Ecto neural progenitor cell (in vitro differentiated cells): ENCODE measurements around the gene IMPA2.

Experiments used
- DNase-seq: peaks from one replicate; pipeline ENCODE4 v3.0.0-alpha.2; 2018; ENCODE audit warnings: low spot score

The IMPA2 gene

DNA sequence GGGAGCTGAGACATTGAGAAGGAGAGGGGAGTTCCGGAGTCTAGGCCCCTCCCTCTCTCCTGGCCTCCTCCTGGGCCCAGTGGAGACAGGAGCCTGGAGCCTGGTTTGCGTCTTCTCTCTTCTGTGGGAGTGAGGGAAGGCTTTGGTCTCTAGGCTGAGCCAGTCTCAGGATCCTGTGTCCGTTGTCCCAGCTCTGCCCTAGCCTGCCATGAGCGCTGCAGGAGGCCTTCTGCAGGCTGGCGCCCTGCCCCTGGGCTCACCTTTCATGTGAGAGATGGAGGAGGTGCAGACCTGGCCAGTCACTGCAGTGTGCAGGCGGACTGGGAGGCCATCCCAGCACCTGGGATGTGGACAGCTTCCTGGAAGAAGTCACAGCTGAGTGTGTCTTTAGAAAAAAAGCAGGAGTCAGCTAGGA is 8.7 kb downstream of the IMPA2 start:
- DNase-seq, result no peak

DNA sequence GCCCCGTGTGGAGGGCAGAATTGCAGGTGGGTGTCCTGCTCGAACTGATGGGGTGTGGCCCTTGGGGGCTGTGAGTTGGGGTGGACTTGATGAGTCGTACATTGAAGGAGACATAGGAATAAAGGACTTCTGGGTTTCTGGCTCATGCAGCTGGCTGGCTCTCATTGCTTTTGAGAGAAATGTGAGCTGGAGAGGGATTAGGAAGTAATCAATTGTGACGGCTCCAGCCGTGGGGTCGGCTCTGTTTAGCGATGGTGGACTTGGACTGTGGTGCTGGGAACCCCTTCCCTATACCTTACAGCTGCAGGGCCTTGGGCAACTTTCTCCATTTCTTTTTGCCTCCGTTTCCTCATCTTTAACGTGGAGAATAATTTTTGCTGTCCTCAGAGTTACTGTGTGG is 9.2 kb downstream of the IMPA2 start:
- no peak for DNase-seq

DNA sequence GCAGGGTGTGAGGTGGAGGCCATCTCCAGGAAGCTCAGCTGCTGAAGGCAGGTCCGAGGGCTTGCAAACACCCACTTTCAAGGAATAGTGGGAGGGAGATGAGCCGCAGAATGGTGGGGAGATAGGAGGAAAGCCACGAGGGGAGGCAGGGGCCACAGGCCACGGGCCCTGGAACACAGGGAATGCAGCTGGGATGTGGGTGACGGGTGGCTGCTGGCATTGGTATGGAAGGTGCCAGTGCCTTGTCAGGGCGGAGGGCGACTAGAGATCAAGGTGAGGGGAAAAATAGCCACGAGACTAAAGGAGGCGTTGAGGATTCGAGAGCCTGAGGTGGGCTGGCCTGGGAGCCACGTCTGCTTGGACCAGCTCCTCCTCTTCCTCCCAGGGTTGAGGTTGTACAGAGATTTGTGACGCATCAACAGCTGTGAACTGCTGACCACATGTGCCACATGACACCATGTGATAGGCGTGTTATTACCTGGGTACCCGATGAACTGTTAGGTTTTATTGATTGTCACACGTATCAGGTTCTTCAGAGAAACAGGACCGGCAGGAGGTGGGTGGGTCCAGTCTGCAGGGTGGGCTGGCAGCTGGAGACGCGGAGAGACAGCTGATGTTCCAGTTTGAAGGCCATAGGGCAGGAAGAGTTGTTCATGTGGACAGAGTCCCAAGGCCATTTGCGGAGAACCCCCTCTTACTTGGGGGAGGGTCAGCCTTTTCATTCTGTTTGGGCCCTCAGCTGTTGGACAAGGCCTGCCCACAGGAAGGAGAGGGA is 9.9 kb downstream of the IMPA2 start:
- no peak for DNase-seq

DNA sequence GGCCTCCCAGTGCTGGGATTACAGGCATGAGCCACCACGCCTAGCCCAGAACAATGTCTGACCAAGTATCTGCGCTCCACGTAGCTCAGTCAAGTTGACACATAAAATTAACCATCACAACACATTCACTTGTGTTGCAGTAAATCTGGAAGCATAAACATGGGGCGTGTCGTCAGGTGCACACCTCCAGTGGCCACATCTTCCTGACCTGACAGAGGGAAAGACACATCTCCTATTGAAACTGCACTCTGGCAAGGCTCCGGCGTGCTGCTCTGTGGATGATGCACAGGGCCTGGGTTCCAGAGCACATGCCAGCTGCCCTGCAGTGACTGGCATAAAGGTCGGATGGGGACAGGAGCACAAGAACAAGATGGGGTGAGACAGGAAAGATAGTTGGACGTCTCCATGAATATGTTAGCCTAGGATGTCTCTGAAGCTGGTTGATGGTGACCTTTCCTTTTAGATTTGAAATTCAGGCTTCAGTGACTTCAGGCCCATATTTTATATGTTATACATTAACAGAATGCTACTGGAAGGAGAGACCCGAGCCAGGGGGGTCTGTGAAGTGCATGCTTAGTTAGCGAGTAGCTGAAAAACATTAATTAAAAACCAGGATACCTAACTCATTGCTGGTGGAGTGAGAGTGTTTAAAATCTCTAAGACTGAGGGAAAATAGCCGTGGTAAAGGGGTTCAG is 10.9 kb downstream of the IMPA2 start:
- DNase-seq, result no peak

DNA sequence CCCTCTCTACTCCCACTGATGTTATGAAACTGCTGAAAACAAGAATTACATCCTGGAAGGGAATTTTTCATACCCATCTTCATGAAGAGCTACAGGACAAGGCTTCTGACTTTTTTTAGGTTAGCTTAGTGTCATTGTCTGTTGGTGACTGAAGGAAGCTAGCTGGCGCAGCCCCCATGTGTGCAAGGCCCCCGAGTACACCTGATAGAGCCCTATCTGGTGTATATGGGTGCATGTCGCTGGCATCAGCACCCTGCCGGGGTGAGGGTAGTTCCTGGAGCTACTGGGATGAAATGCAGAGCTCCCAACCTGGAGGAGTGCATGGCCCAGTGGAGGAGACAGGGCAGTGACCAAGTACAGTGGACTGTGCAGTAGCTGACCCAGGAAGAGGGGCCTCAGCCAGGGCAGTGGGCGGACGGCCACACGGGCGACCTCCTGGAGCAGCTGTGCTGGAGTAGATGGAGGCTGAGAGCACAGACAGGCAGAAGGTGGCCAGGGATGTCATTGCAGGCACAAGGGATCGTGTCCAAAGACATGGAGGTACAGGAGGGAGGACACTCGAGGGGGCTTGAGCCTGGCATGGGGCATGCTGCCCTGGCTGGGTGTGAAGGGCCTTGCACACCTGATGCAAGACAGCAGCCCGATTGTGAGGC is 12.1 kb downstream of the IMPA2 start:
- DNase-seq, result no peak

DNA sequence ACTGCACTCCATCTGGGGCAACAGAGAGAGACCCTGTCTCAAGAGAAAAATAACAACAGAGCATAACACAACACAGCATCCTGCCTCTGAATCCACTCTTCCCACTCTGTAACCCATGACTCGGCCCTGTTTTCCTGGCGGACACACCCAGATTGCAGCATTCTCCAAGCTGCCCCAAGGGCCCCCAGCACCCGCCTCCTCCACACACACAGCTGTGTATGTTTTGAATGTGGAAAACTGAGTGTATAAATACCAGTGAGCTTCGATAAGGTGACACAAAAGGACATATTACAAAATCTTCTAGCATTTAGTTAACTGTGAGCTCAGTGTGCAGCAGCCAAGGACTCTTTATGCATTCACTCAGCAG is 13.0 kb downstream of the IMPA2 start:
- no peak for DNase-seq

DNA sequence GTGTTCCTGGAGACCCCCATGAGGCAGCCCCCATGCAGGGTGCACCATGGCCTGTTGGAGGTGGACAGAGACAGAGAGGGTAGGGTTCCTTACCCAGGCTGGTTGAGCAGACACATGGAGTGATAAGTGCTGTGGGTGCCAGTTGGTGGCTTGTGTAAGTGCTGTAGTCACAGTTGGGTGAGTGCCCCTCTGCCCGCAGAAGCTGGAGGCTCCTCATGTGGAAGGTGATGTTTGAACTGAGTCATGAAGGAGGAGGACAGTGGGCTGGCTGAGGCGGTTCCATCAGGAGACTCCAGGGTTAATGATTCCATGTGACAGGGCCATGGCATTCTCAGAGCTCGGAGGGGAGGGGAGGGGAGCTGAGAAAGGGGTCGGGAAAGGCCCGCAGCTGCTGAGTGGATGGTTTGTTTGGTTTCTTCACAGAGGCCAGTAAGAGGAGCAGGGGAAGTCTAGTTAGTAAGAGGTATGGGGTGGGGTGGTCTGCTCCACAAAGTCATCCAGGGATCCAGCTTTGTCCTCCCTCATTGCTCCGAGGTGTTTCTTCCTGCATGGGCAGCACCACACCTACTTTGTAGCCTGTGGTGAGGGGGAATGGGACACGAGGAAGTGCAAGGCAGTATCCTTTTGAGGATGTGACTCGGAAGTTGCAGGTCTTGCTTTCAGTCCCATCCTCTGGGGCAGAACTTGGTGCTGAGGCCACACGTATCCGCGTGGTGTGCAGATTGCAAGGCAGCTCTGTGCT is 13.6 kb downstream of the IMPA2 start:
- DNase-seq, result no peak

DNA sequence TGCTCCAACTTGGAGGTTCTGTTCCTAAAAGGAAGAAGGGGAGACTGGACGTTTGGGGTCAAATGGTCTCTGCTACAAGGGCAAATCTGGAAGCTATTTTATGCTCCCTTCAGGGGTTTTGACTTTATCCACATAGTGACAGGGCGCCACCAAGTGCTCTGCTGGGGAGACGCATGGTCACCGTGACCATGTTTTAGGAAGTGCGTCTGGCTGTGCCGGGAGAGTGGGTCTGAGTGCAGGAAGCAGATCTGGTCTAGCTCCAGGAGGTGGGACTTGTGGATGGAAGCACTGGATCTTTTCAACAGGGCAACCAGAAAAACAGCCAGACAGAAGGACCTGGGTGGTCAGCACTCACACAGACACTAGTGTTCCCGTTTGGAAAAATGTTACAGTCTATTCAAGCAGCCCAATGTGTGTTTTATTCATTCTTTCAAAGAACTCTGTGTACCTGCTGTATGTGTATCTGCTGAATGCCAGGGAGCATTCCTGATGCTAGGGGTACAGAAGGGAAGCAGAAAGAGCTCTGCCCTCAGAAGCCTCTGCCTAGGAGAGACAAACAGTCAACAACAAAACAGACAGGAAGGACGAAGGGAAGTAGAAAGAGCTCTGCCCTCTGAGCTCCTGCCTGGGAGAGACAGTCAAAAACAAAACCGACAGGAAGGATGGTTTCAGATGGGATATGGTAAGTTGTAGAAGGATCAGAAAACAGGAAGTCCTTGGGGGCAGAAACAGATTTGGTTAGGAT is 14.3 kb downstream of the IMPA2 start:
- peak; percentile 74 for DNase-seq

DNA sequence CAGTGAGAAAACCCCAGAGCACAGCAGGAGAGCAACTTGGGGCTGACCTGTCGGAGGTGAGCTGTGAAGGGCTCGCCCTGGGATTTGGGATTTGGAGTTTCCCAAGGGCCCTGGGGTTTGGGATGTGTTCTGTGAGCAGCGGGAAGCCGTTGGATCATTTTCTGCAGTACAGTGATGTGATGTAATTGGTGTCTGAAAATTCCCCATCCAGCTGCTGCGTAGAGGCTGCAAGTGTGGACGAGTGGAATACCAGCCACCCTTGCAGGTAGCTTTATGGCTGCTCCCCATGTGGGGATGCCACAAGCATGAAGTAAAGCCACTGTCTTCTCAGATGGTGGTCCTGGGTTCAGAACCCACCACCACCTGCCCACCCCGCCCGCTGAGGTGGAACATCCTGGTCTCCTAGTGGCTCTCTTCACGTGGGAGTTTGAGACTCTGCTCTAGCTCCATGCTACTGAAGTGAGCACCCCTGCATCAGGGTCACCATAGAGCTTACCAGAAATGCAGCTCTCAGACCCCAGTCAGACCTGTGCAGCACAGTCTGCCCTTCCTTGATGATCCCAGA is 15.0 kb downstream of the IMPA2 start:
- DNase-seq, result no peak

DNA sequence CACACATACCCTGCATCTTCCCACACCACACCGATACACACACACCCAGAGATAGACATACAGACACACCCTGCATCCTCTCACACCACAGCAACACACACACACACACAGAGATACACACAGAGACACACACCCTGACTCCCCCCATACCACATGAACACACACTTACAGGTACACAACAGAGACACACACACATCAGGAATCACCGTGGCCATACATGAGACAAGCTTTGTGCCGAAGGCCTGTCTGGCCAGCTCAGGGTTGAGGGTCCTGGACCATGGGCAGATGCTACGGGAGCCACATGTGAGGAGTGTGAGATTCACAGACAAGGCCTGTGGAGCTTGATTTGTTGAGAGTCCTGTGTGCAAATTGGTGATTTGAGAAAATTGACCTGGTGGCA is 15.6 kb downstream of the IMPA2 start:
- no peak for DNase-seq

DNA sequence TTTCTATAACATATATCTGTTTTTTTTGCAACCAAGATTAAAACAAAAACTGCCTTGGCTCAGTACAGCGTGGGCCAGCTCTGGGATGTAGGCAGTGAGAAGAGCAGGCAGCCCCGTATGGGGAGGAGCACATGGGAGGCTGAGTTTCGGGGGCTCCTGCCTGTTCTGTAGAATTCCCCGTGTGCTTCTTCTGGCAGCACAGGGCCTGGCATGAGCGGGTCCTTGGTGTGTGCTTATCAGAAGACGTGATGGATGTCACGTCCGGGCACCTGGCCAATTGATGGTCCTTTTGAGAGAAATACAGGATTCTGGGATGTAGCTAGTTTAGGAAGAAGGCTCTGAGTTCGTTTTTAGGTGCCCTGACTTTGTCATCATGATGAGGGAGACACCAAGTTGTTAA is 16.2 kb downstream of the IMPA2 start:
- no peak for DNase-seq

DNA sequence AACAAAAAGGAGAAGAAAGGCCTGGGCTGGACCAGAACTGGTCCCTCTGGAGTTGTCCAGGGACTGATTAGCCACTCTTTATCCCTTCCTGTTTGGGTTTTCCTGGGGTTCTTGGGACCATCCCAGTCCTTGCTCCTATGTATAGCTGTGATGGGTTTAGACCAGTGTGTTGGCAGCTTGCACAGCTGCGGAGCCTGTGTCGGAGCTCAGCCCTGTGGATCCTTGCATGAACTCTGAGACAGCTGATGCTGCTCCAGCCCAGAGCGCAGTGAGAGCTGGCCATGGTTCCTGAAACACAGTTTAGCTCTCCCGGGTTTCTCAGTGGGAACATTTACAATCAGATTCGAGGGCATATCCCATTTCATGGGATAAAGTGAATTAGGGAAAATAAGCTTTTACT is 16.9 kb downstream of the IMPA2 start:
- no peak for DNase-seq

DNA sequence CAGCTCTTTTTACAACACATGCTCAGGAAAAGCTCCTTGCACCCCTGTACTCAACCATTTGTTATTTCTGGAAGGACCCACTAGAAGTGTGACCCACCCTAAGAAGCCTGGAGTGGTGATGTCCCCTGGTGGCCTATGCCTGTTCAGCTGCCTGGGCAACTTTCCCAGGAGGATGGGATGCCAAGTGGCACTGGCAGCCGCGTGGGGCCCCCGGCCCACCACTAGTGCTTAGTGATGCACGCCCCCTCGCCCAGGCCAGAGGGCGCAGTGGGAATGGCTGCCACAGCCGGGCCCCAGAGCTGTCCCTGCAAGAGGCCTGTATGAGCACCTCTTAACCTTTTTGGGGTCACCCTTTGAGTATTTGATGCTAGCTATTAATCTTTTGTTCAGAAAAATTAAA is 18.1 kb downstream of the IMPA2 start:
- no peak for DNase-seq

DNA sequence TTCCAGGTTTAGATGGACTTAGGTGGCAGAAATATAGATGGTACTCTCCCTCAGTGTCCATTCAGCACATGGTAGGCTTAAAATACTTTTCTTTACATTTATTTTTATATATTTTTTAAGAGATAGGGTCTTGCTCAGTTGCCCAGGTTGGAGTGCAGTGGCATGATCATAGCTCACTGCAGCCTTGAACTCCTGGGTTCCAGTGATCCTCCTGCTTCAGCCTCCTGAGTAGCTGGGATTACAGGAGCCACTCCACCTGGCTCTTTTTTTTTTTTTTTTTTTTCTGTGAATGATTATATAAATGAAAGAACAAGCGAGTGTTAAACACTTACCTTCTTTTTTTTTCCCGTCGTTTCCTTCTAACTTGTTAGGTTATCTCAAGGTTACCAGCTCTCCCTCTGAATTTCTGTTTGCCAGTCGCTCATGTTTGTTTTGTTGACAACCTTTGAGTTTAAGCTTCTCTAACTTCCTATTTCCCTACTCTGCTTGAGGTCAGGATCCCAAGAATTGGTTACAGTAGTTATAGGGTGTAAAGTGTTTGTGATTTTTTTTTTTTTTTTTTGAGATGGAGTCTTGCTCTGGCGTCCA is 18.9 kb downstream of the IMPA2 start:
- no peak for DNase-seq

DNA sequence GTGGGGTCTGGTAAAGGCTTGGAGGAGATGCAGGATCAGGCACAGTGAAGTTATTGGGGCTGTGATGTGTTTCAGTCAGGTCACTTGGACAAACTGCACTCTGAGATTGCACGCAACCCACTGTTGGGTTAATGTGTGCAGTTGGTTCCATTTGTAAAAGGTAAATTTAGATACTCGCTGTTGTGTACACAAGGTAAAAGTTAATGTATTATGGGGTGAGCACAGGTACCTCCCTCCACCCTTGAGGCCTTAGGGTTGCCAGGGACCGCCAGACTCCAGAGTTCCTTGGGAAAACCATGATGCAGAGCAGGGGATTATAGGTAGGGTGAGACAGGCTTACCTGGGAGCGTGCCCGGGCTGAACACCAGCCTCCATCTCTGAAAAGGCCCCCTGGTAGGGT is 20.1 kb downstream of the IMPA2 start:
- no peak for DNase-seq

DNA sequence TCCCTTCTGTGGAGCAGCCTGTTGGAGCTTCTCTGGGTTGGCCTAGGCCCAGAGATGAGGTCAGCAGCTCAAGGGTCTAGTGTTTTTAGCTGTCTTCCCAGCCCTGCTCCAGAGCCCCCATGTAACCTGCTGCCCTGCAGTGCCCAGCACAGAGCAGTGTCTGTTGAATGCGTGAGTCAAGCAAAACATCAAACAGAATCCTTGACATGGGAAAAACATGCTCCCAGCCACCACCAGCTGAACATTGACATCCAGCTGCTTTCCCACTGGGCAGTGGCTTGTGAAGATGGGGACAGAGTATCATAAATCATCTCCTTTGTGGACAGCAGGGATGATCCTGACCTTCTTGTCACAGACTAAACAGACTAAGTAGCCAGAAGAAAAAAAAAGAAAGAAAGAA is 22.6 kb downstream of the IMPA2 start:
- no peak for DNase-seq

DNA sequence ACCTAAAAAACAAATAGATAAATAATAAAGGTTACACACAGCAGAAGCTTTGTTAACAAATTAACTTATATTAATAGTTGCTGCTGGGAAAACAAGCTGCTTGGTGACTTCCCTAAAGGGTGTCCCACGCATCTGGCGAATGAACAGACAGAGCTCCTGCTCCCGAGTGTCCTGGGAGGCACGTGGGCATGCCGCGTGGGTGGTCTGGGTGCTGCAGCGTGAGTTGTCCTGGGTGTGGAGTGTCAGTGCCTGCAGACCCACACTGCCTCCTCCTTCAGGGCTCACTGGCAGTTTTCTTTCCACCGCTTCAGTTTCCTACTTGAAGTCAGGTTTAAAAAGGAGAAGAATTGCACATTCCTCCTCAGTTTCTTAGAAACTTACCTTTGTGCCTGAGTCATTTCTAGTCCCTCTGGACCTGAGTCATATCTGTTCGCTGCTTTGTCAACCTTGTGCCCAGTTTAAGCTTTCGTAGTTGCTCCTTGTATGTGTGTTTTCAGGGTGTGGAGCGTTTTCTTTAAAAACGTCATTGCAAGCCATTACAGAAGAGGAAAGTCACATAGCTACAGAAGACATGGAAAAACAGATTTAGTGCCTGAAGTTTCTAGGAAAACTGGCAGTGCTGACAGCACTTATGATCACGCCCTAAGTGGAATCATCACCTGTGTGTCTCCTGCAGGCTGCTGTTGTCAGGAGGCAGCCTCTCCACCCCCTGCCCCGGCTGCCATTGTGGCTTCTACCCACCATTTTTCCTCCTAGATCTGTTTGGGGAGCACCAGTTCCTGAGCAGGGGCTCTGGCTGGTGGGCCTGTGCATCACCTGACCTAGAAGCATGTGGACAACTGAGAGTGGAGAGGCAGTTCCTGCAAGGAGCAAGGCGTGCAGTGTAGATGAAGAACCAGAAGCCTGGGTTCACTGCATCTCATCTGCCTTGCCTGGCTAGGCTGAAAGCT is 24.5 kb downstream of the IMPA2 start:
- DNase-seq, result no peak

DNA sequence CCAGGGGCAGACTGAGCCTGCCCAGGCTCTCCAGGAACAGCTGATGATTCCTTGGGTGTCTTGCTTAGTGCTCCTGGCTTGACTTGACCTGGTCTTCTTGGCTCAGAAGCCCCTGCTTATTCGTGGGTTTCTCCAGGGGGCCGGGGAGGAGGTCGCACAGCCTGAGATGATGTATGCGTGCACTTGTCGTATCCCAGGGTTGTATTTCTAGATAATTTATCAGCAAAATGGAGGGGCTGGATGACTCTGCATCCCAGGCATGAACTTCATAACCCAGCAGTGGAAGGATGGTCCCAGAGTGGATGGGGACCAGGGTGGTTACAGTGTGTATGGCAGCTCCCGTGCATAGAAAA is 25.2 kb downstream of the IMPA2 start:
- no peak for DNase-seq

DNA sequence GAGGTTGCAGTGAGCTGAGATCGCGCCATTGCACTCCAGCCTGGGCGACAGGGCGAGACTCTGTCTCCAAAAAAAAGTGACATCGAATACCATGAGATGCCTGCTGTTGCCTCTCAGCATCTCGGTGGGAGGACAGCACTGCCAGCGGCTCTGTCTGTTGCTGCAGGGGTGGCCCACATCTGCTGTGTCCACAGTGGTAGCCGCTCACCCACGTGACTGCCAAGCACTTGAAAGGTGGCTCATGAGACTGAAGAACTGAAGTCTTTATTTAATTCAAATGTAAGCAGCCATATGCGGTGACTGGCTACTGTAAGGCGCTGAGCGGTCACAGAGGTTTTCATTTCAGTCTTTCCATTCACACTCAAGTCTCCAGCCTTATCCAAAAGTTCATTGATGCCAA is 25.8 kb downstream of the IMPA2 start:
- no peak for DNase-seq

DNA sequence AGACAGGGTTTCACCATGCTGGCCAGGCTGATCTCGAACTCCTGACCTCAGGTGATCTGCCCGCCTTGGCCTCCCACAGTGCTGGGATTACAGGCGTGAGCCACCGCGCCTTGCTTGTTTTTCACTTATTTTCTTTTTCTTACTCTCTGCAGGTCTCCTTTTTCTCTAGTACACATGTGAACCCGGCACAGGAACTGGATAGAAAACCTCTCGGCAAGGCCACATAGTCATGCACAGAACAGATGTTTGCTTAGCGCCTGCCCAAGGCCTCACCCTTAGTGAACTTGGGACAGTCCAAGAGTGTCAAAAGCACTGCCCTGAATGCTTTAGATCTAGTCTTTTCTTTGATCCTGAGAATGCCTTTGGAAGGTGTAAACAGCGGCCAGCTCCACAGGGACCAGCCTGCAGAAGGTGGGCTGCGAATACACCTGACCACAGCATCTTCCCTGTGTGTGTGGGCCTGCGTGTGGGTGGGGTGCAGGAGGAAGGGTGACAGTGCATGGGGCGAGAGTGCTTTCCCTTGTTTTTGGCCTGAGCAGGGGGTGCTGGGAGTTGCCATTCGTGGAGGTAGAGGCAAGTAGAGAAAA is 27.0 kb downstream of the IMPA2 start:
- DNase-seq, result no peak
